Measurements from ENCODE around the gene LRCOL1.
"Not testable (repeated sequence)": the region's sequence is repeated elsewhere in the genome, so short reads cannot be mapped to it uniquely, and the experiment has no call there.

Gene LRCOL1

GRCh38 chr12:132602572-132603239 lies 7.7 kb downstream of the LRCOL1 start:
- DNase-seq (ENCODE audit: low read depth in 1 of 2, low spot score in 1 of 2): no peak

GRCh38 chr12:132601171-132601883 lies 9.1 kb downstream of the LRCOL1 start:
- DNase-seq (ENCODE audit: low read depth in 1 of 2, low spot score in 1 of 2): no peak

GRCh38 chr12:132600048-132601032 lies 10.0 kb downstream of the LRCOL1 start:
- no peak for DNase-seq (ENCODE audit: low read depth in 1 of 2, low spot score in 1 of 2)

DNA sequence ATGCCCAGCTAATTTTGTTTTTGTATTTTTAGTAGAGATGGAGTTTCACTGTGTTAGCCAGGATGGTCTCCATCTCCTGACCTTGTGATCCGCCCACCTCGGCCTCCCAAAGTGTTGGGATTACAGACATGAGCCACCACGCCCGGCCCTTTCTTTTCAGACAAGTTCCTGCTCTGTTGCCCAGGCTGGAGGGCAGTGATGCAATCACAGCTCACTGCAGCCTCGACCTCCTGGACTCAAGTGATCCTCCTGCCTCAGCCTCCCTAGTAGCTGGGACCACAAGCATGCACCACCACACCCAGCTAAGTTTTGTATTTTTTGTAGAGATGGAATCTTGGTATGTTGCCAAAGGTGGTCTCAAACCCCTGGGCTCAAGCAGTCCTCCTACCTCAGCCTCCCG lies 10.9 kb downstream of the LRCOL1 start:
- DNase-seq (ENCODE audit: low read depth in 1 of 2, low spot score in 1 of 2): not testable (repeated sequence)

GRCh38 chr12:132597333-132598316 lies 12.8 kb downstream of the LRCOL1 start:
- no peak for DNase-seq (ENCODE audit: low read depth in 1 of 2, low spot score in 1 of 2)

- DNase-seq (ENCODE audit: low read depth in 1 of 2, low spot score in 1 of 2): no peak
Observed at GRCh38 chr12:132596016-132596415, 14.4 kb downstream of the LRCOL1 start.

DNA sequence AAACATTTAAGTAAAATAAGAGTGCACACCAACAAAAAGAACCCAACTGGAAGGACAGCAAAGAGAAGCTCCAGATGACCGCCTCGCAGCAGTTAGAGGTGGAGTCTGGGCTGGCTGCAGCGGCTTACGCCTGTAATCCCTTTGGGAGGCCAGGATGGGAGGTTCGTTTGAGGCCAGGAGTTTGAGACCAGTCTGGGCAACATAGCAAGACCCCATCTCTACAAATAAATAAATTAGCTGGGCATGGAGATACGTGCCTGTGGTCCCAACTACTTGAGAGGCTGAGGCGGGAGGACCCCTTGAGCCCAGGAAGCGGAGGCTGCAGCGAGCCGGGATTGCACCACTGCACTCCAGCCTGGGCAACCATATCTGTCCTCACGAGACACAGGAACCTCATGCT lies 15.2 kb downstream of the LRCOL1 start:
- DNase-seq (ENCODE audit: low read depth in 1 of 2, low spot score in 1 of 2): no peak

DNA sequence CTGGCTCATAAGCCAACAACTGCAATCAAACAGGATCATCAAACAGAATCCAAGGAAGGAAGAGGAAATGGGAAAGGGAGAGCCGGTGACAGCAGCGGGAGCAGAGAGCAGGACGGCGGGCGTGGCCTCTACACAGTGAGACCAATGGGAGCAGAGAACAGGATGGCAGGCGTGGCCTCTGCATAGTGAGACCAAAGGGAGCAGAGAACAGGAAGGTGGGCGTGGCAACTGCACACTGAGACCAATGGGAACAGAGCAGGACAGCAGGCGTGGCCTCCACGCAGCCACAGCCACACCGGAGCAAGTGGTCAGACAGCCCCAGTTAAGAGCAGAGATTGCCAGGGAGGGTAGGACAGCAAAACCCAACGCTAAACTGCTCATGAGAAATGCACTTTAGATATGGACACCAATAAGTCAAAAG lies 16.4 kb downstream of the LRCOL1 start:
- no peak for DNase-seq (ENCODE audit: low read depth in 1 of 2, low spot score in 1 of 2)

DNA sequence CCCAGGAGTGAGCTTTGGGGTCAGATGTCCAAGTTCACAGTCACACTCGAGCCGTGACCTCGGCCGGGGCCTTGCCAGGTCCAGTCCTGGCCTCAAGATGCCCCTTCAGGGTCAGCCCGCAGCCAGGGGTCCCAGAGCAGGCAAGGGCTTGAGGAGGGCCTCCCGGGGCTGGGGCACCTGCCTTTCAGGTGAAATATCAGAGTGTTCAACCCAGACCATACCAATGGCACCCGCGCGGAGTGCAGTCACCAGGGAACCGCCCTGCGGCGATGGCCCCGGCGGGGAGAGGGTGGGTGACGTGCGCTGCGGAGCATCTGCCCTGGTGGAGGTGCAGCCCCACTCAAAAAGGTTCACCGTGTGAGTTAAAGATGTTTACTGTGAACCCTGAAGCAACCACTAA lies 16.9 kb downstream of the LRCOL1 start:
- DNase-seq (ENCODE audit: low read depth in 1 of 2, low spot score in 1 of 2): no peak

GRCh38 chr12:132593071-132593470 lies 17.3 kb downstream of the LRCOL1 start:
- no peak for DNase-seq (ENCODE audit: low read depth in 1 of 2, low spot score in 1 of 2)

- no peak for DNase-seq (ENCODE audit: low read depth in 1 of 2, low spot score in 1 of 2)
Observed at GRCh38 chr12:132592282-132592970, 18.0 kb downstream of the LRCOL1 start.

- DNase-seq (ENCODE audit: low read depth in 1 of 2, low spot score in 1 of 2): no peak
Observed at GRCh38 chr12:132591107-132591935, 19.1 kb downstream of the LRCOL1 start.

DNA sequence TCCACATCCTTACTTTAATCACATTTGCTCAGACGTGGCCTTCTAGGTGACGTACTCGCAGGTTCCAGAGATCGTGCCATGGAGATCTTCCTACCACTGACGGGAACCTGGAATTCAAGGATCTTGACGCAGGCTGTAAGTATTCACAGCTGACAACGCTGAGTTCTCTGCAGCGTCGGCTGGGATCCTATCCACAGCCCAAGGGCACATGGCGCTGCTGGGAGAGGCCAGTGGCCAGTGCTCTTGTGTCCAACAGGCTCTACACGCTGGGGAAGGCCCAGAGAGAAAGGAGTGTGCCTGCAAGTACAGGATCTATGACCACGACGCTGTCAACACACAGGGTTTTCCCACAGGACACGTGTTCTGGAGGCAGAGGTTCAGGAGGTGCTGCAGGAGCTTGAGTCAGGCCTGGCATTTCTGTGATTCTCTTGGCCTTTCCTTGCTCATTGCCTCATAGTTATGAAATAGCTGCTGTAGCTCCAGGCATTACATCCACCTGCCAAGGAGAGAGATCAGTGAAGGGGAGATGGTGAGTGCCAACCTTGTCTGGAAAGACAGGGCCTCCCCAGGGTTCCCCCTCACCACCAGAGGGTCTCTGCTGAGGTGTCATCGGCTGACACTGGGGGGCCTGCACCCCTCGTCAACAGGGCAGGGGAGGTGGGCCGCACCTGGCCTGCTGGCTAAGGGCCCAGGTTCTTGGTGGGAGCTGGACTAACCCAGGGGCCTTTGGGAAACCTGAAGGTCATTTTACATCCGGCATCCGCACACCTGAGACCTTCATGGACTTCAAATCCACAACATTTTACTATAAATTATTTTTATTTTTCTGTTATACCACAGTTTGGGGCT lies 21.3 kb downstream of the LRCOL1 start:
- DNase-seq (ENCODE audit: low read depth in 1 of 2, low spot score in 1 of 2): no peak

- no peak for DNase-seq (ENCODE audit: low read depth in 1 of 2, low spot score in 1 of 2)
Observed at GRCh38 chr12:132588319-132588718, 22.1 kb downstream of the LRCOL1 start.

DNA sequence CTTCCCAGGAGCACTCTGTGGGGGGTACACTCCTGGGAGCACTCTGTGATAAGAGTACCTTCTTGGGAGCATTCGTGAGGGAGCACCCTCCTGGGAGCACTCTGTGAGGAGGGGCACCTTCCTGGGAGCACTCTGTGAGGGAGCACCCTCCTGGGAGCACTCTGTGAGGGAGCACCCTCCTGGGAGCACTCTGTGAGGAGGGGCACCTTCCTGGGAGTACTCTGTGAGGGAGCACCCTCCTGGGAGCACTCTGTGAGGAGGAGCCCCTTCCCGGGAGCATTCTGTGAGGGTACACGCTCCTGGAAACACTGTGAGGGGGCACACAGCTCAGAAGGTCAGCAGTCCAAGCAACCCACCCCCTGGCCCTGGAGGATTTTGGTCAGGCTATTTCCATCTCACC lies 22.6 kb downstream of the LRCOL1 start:
- no peak for DNase-seq (ENCODE audit: low read depth in 1 of 2, low spot score in 1 of 2)

DNA sequence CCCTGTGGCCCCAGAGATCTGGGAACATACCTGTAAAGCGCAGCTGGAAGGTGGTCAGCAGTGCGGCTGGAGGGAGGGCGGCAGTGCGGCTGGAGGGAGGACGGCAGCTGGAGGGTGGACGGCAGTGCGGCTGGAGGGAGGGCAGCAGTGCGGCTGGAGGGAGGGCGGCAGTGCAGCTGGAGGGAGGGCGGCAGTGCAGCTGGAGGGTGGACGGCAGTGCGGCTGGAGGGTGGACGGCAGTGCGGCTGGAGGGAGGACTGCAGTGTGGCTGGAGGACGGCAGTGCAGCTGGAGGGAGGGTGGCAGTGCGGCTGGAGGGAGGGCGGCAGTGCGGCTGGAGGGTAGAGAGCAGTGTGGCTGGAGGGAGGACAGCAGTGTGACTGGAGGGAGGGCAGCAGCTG lies 23.5 kb downstream of the LRCOL1 start:
- DNase-seq (ENCODE audit: low read depth in 1 of 2, low spot score in 1 of 2): no peak

- no peak for DNase-seq (ENCODE audit: low read depth in 1 of 2, low spot score in 1 of 2)
Observed at GRCh38 chr12:132585177-132585576, 25.2 kb downstream of the LRCOL1 start.

DNA sequence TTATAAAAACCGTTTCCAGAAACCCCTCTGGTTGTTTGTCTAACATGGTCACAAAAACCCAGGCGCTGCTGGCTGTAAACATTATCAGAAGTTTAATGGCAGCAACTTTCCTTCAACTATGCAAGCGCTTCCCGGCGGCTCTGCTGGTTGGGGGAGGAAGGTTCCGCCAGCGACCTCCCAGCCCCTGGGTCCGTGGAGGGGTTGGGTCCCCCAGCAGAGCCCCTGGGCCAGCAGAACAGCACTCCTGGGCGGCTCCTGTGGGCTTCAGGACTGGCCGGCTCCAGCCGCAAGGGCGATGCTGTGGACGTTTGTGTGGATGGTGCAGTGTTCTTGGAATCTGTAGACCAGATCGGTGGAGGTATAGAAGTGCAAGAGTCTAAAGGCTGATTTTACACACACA lies 26.0 kb downstream of the LRCOL1 start:
- DNase-seq (ENCODE audit: low read depth in 1 of 2, low spot score in 1 of 2): no peak
